Measurements from ENCODE around the gene ALDH16A1. TPM values are rescaled to one million over a fixed set of nuclear protein-coding genes. Genes with fewer than 3 reads are reported as not detected.

The ALDH16A1 gene
- total and polyA plus RNA-seq, 2 of the 8 experiments (the other 6 are each of a cell fraction or from before 2014, with no cell fraction given), result 30.5 to 34.3 TPM

- Histone ChIP-seq H3K14ac (ENCODE audit: insufficient read length) (no peak within 1 kb of the TSS), H3K4ac (replicated peaks; ENCODE audit: insufficient read length, low read depth, low read length) (no peak within 1 kb of the TSS), H3K18ac (ENCODE audit: extremely low read depth, low read length) (peak within 1 kb of the TSS; percentile 51), H3K9ac (replicated peaks in 1 of 4; ENCODE audit: extremely low read depth in 1 of 4, low read depth in 3 of 4, low read length in 3 of 4) (no peak within 1 kb of the TSS; a peak in 1 of 7 replicates), H3K23ac (ENCODE audit: insufficient read length) (no peak within 1 kb of the TSS), H3K4me3 (ENCODE audit: extremely low read depth in 1 of 4, insufficient read depth in 2 of 4, low read depth in 3 of 4, low read length in 4 of 4) (peak within 1 kb of the TSS in 3 of 4 experiments; percentile 23 to 59 (median 28); a peak in 5 of 8 replicates), H2AK5ac (ENCODE audit: low read depth, low read length) (0 out of 2 replicates have a peak within 1 kb of the TSS, but pooled peaks have one; percentile 9), H3K23me2 (ENCODE audit: low read depth, low read length) (peaks cover 17% of the 10 kb centered on the region), H3K27ac (ENCODE audit: low read depth, low read length) (no peak within 1 kb of the TSS), H3K9me3 (ENCODE audit: insufficient read depth in 2 of 2, low read depth in 1 of 2, low read length in 1 of 2) (no peaks in the 10 kb centered on the region), H3K56ac (replicated peaks; ENCODE audit: insufficient read length, low read depth, low read length) (no peak within 1 kb of the TSS), H3K27me3 (replicated peaks in 1 of 4; ENCODE audit: control insufficient read depth in 3 of 4, extremely low read depth in 1 of 4, insufficient read depth in 3 of 4, low read length in 3 of 4) (peaks cover 23 to 61% (median 57%) of the 10 kb centered on the region in 4 experiments), H4K91ac (replicated peaks; ENCODE audit: insufficient read length, low read length) (no peak within 1 kb of the TSS), H3K79me2 (ENCODE audit: control insufficient read depth in 1 of 2, insufficient read depth in 2 of 2, low read length in 2 of 2) (no peaks in the 10 kb centered on the region), H2BK15ac (ENCODE audit: low read length) (peak within 1 kb of the TSS; percentile 82; the same call in 1 of the 2 replicates), H2BK5ac (ENCODE audit: low read depth, low read length) (no peak within 1 kb of the TSS), H4K5ac (ENCODE audit: insufficient read length, low read depth, low read length) (peak within 1 kb of the TSS; percentile 12), H2BK12ac (ENCODE audit: low read depth, low read length) (peak within 1 kb of the TSS; percentile 75; the same call in 1 of the 2 replicates), H2AFZ (ENCODE audit: low read length) (peak within 1 kb of the TSS; percentile 17; the same call in 1 of the 2 replicates), H3K4me1 (replicated peaks in 1 of 4; ENCODE audit: control insufficient read depth in 3 of 4, insufficient read depth in 4 of 4, low read length in 3 of 4) (peaks cover 7 to 34% (median 24%) of the 10 kb centered on the region in 4 experiments), H3K79me1 (ENCODE audit: low read depth, low read length) (no peaks in the 10 kb centered on the region), H2BK120ac (replicated peaks; ENCODE audit: low read depth, low read length) (no peak within 1 kb of the TSS), H4K8ac (ENCODE audit: extremely low read depth, insufficient read depth, low read length) (no peak within 1 kb of the TSS; the same call in none of the 2 replicates), H3K36me3 (ENCODE audit: control insufficient read depth in 2 of 4, insufficient read depth in 4 of 4, low read length in 3 of 4) (no peaks in the 10 kb centered on the region), H4K20me1 (replicated peaks in 1 of 2; ENCODE audit: control insufficient read depth in 1 of 2, insufficient read depth in 2 of 2, low read length in 2 of 2) (no peaks in the 10 kb centered on the region), H2BK20ac (ENCODE audit: low read length) (no peak within 1 kb of the TSS; the same call in 1 of the 2 replicates), H3K4me2 (ENCODE audit: insufficient read depth in 1 of 2, low read depth in 2 of 2, low read length in 2 of 2) (peak within 1 kb of the TSS; percentile 85 to 88)
- 29% methylated on average over 32 of the region's 42 CpGs; no CpG with 5 or more reads in 1 of the 2 experiments for WGBS, 2 experiments (ENCODE audit: extremely low coverage in 1 of 2, insufficient coverage in 1 of 2, insufficient read length in 1 of 2, insufficient replicate concordance in 2 of 2, low coverage in 1 of 2, low lambda C conversion rate in 2 of 2, missing lambda C conversion rate in 1 of 2)
- no peak for TF ChIP-seq SP2 (IDR thresholded peaks at IDR 0.05; ENCODE audit: low read length)
- no peak for TF ChIP-seq CTCF (IDR thresholded peaks at IDR 0.05; ENCODE audit: control extremely low read depth in 1 of 3, insufficient read depth in 1 of 3, low read depth in 1 of 3, low read length in 3 of 3)
- TF ChIP-seq NRF1 (IDR thresholded peaks at IDR 0.05; ENCODE audit: low read depth, low read length), result no peak
- no peak for TF ChIP-seq TEAD4 (IDR thresholded peaks at IDR 0.05; ENCODE audit: low read depth, low read length)
- peak; percentile 70 for TF ChIP-seq EZH2 (IDR thresholded peaks at IDR 0.05; ENCODE audit: low read depth, low read length, severe bottlenecking)
- TF ChIP-seq SUZ12 (IDR thresholded peaks at IDR 0.05; ENCODE audit: low read length), result peak; percentile 71
- TF ChIP-seq RBBP5 (IDR thresholded peaks at IDR 0.05; ENCODE audit: borderline replicate concordance, low read depth, low read length), result no peak
- no peak for FAIRE-seq
- POLR2A ChIA-PET (ENCODE audit: partially characterized antibody), result interaction anchor here (0.8 to 5.0 kb wide), 7 partner anchors 10 to 90 kb away, joined by 3 to 21 read pairs (median 4); partner anchors contain the start of gene TEAD2
- no peak for DNase-seq (ENCODE audit: low read depth in 1 of 2, low spot score in 2 of 2)
- CTCF ChIA-PET (ENCODE audit: partially characterized antibody), result interaction anchor here (0.6 to 8.3 kb wide), 10 partner anchors 10 to 172 kb away, joined by 3 to 51 read pairs (median 4); no protein-coding TSS in a partner anchor
Measured at GRCh38 chr19:49423071-49423984, 29.7 kb upstream of the ALDH16A1 start, which contains the start of gene PTH2. PTH2 (minus strand) TSS chr19:49423441; CDS start chr19:49423339, 102 bp downstream.

Data from H1 (cell line).